ENCODE measurements around the gene TBC1D22B.
"Not testable (repeated sequence)": the region's sequence is repeated elsewhere in the genome, so short reads cannot be mapped to it uniquely, and the experiment has no call there.

TBC1D22B gene

GRCh38 chr6:37321516-37322415 is 64.2 kb downstream of the TBC1D22B start:
- no peak for DNase-seq (ENCODE audit: low read depth in 2 of 2)

GRCh38 chr6:37323580-37323979 is 66.0 kb downstream of the TBC1D22B start:
- no peak for DNase-seq (ENCODE audit: low read depth in 2 of 2)

- DNase-seq (ENCODE audit: low read depth in 2 of 2) = peak in 1 of 2 donors; percentile 19
These were observed 66.8 kb downstream of the TBC1D22B start for GRCh38 chr6:37324131-37325033.

GRCh38 chr6:37330345-37330744 is 72.8 kb downstream of the TBC1D22B start:
- not testable (repeated sequence) for DNase-seq (ENCODE audit: low read depth in 2 of 2)

- DNase-seq (ENCODE audit: low read depth in 2 of 2) = no peak
These were observed 73.5 kb downstream of the TBC1D22B start for GRCh38 chr6:37331047-37331446.

- no peak for DNase-seq (ENCODE audit: low read depth in 2 of 2)
These were observed 75.3 kb downstream of the TBC1D22B start for GRCh38 chr6:37332894-37333293.

GRCh38 chr6:37334047-37334446 is 76.5 kb downstream of the TBC1D22B start:
- no peak for DNase-seq (ENCODE audit: low read depth in 2 of 2)

GRCh38 chr6:37338317-37338716 is 80.7 kb downstream of the TBC1D22B start:
- DNase-seq (ENCODE audit: low read depth in 2 of 2) = not testable (repeated sequence)

GRCh38 chr6:37338745-37339255 is 81.2 kb downstream of the TBC1D22B start:
- DNase-seq (ENCODE audit: low read depth in 2 of 2) = no peak

- no peak for DNase-seq (ENCODE audit: low read depth in 2 of 2)
These were observed 82.4 kb downstream of the TBC1D22B start for GRCh38 chr6:37339741-37340638.

GRCh38 chr6:37340639-37340943 is 83.0 kb downstream of the TBC1D22B start:
- no peak for DNase-seq (ENCODE audit: low read depth in 2 of 2)

- no peak for DNase-seq (ENCODE audit: low read depth in 2 of 2)
These were observed 85.7 kb downstream of the TBC1D22B start for GRCh38 chr6:37343248-37343647.

GRCh38 chr6:37344308-37344707 is 86.7 kb downstream of the TBC1D22B start:
- no peak for DNase-seq (ENCODE audit: low read depth in 2 of 2)

GRCh38 chr6:37345804-37346203 is 88.2 kb downstream of the TBC1D22B start:
- DNase-seq (ENCODE audit: low read depth in 2 of 2) = not testable (repeated sequence)

GRCh38 chr6:37347177-37347576 is 89.6 kb downstream of the TBC1D22B start:
- DNase-seq (ENCODE audit: low read depth in 2 of 2) = no peak

GRCh38 chr6:37347670-37348111 is 90.1 kb downstream of the TBC1D22B start:
- DNase-seq (ENCODE audit: low read depth in 2 of 2) = no peak

- no peak for DNase-seq (ENCODE audit: low read depth in 2 of 2)
These were observed 93.5 kb downstream of the TBC1D22B start for GRCh38 chr6:37351027-37351426.

- no peak for DNase-seq (ENCODE audit: low read depth in 2 of 2)
These were observed 94.8 kb downstream of the TBC1D22B start for GRCh38 chr6:37352384-37352783.

- DNase-seq (ENCODE audit: low read depth in 2 of 2) = peak; percentile 87 to 90
These were observed 96.4 kb downstream of the TBC1D22B start, which contains the start of gene RNF8 for GRCh38 chr6:37353761-37354525. Gene RNF8, plus strand, starts transcription at chr6:37353983. Its CDS starts 182 bp downstream, at chr6:37354165.
